Measurements from ENCODE around the gene SPIB.

Gene SPIB

GRCh38 chr19:50392759-50393158, 26.0 kb upstream of the SPIB start:
- DNase-seq = no peak

DNA sequence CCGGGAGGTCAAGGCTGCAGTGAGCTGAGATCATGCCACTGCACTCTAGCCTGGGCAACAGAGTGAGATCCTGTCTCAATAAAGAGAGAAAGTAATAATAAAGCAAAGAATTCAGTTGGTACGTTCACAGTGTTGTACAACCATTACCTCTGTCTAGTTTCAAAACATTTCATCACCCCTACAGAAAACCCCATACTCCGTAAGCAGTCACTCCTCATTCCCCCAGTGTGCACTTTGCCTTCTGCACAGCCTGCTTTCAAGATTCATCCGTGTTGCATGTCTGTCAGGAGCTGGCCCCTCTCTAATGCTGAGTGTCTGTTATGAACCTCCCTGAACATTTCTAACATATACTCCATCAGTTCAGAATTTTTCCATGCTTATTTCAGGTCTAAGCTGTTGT, 25.1 kb upstream of the SPIB start:
- no peak for DNase-seq

DNA sequence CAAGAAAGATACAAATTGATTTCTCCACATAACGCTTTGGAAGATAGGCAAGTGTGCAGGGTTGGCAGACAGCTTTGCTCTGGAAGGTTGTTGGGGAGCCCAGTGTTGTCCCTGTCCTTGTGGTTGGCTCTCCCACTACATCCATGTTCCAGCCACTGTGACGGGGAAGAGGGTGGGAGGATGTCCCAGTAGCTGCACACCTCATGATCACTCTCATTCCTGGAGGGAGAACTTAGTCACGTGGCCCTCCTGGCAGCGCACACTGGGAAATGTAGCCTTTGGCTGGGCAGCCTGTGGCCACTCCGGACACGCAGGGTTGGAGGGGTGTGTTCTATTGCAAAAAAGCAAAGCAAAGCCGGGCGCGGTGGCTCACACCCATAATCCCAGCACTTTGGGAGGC, 24.7 kb upstream of the SPIB start:
- no peak for DNase-seq

DNA sequence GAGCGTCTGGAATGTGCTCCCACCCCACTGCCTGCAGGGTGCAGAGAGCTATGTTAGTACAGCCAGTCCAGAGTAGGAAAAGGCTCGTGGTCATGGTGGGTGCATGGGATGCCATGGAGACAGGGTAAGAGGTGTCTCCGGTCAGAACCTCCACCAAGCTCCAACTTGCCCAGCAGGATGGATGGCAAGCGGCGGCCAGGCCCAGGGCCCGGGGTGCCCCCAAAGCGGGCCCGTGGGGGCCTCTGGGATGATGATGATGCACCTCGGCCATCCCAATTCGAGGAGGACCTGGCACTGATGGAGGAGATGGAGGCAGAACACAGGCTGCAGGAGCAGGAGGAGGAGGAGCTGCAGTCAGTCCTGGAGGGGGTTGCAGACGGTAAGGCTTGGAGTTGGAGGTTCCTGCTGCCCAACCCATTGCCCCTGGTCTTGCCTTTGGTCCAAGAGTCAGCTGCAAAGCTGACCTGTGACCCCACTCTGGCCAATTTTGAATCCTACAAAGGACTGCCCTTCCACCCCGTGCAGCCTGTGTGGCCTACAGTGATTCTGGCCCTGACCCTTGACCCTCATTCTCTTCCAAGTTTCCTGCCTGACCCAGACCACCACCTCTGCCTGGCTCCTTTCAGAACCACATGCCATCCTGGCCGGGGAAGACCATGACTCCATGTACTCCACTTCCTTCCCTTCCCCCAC, 19.9 kb upstream of the SPIB start:
- DNase-seq = no peak

DNA sequence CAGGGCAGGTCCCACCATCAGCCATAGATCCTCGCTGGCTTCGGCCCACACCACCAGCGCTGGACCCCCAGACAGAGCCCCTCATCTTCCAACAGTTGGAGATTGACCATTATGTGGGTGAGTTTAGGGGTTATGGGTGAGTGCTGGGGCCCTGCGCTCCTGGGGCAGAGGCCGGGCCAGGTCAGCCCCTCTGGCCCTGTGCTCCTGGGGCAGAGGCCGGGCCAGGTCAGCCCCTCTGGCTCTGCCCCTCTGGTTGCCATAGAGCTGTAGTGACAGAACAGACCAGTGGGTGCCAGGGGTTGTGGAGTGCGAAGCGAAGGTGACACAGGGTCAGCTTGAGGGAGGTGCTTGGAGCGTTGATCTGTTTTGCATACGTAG, 19.4 kb upstream of the SPIB start:
- DNase-seq = no peak

- no peak for DNase-seq
Observed at GRCh38 chr19:50401605-50402450, 16.9 kb upstream of the SPIB start.

- no peak for DNase-seq
Observed at GRCh38 chr19:50402544-50403301, 16.0 kb upstream of the SPIB start.

- DNase-seq = no peak
Observed at GRCh38 chr19:50406156-50406820, 12.4 kb upstream of the SPIB start.

- DNase-seq = no peak
Observed at GRCh38 chr19:50406829-50407228, 11.9 kb upstream of the SPIB start.

GRCh38 chr19:50409347-50409746, 9.4 kb upstream of the SPIB start:
- DNase-seq = no peak

DNA sequence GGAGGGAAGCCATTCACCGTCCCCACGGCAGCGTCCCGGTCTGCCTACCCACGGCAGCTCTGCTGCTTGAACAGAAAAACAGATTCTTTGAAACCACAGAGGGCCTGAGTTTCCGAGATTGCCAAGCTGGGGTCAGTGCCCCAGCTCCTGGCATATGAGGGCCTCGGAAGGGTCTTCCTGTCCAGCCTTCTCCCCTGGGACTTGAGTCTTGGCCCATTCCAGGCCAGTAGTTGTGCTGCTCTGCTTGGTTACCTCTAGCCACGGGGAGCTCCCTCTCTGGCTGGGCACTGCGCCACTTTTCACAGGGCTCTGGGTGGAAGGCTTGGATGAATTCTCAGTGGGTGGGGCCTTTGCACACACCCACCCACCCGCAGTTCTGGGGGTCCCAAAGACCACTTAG, 8.6 kb upstream of the SPIB start:
- DNase-seq = no peak

DNA sequence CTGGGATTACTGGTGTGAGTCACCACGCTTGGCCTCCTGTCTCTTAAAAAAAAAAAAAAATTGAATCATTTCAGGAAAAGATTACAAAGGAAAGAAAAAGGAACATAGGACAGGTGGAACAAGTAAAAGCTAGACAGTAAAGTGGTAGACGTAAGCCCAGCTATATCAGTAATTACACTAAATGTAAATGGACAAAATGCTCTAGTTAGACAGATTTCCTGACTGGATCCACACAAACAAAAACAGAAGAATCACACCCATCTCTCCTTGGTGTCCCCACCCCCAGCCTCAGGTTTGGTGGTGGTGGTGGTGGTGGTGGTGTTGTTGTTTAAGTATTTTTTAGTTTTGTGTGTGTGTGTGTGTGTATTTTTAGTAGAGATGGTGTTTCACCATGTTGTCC, 6.3 kb upstream of the SPIB start:
- DNase-seq = no peak

DNA sequence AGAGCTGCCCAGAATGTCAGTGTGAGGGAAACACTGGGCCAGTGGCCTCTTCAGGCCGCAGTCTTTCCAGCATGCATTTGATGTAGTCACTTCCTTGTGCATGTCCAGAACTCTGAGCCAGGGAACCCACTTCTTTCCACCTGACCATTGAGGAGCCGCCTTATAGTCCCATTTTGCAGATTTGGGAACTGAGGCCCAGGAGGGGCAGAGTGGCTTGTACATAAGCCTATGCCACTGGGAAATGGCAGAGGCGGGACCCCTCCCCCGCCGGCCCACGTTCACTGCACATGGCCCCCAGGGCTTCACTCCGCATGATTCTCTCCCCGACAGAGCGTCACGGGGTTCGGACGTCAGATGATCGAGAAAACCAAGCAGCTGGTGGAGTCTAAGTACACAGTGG, 5.6 kb upstream of the SPIB start:
- DNase-seq = no peak

DNA sequence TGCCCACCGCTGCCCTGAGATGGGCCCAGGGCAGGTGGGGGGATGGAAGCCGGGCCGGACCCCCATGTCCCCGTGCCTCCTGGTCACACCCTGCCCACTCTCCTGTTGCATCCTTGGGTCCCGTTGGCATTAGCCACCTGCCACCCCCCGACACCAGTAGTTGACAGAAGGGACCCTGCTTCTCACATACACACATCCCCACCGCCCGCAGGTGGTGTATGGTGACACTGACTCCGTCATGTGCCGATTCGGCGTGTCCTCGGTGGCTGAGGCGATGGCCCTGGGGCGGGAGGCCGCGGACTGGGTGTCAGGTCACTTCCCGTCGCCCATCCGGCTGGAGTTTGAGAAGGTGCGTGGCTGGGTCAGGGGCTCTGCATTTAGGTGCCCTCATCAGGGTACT, 5.2 kb upstream of the SPIB start:
- no peak for DNase-seq

DNA sequence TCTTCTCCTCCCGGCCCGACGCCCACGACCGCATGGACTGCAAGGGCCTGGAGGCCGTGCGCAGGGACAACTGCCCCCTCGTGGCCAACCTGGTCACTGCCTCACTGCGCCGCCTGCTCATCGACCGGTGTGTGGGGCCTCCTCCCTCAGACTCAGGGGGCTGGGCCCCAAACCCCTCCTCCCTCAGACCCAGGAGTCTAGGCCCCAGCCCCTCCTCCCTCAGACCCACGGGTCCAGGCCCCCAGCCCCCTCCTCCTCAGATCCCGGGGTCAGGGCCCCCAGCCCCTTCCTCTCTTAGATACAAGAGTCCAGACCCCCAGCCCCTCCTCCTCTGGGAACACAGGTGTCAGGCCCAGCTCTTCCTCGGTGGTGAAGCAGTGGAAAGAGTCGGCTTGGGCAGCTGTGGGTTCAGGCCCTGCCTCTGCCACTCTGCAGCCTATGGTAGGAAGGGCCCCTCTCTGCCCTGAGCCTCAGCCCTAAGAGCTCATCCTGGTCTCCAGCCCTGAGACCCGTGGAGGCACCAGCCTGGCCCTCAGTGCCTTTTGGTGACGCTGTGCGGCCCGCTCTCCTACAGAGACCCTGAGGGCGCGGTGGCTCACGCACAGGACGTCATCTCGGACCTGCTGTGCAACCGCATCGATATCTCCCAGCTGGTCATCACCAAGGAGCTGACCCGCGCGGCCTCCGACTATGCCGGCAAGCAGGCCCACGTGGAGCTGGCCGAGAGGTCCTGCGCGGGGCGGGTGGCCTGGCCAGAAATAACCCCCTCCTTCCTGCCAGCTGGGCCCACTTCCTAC, 3.7 kb upstream of the SPIB start:
- DNase-seq = no peak

DNA sequence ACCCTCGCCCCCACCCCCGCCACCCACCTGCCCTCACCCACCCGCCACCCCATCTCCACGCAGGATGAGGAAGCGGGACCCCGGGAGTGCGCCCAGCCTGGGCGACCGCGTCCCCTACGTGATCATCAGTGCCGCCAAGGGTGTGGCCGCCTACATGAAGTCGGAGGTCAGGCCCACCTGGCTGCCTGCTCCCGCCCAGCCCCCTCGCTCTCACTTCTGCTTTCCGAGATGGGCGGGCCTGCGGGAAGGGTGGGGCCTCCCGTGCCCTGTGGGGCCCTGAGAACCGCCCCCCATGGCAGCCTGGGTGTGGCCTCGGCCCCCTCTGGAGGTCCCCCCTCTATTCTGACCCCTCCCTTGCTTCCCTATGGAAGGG, 3.1 kb upstream of the SPIB start:
- no peak for DNase-seq

- DNase-seq = no peak
Observed at GRCh38 chr19:50416034-50416977, 2.4 kb upstream of the SPIB start.

DNA sequence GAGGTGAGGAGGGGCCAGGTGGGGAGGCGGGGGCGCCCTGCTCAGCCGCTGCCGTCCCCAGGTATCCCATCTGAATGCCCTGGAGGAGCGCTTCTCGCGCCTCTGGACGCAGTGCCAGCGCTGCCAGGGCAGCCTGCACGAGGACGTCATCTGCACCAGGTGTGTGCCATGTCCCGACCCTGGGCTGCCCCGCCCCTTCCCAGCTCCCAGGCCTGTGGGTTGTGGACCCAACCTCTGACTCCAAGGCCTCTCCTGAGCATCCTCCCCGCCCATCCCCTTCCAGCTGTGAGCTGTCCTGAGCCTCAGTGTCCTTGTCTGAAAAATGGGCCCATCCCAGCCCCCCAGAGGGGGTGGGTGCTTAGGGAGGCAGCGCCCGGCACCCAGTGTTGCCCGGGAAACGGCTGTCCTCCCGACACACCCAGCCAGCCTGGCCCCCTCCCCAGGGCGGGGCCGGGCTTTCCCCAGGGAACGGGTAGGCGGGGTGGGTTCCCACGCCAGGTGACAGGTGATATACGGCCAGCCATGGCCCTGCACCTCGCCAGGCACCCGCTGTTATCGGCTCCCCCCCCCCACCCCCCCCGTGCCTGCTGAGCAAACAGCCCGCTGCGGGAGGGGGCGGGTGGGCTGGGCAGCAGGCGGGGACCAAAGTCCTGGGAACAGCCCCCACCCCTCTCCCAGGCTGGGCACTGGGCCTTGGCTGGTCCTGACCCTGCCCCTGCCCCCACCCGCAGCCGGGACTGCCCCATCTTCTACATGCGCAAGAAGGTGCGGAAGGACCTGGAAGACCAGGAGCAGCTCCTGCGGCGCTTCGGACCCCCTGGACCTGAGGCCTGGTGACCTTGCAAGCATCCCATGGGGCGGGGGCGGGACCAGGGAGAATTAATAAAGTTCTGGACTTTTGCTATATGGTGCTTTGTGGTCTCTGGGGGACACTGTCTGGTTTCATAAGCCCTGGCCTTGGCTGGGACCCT, 1.3 kb upstream of the SPIB start:
- DNase-seq = no peak

GRCh38 chr19:50419022-50419579, 363 bp downstream of the SPIB start:
- DNase-seq = no peak

GRCh38 chr19:50419580-50420035, 870 bp downstream of the SPIB start:
- no peak for DNase-seq
